ENCODE measurements around the gene KRT32. TPM values are rescaled to one million over a fixed set of nuclear protein-coding genes. Genes with fewer than 3 reads are reported as not detected.

Gene KRT32
- polyA plus RNA-seq (ENCODE audit: insufficient read length in 3 of 3): not detected
- long read RNA-seq, donor 1: 0 reads
- long read RNA-seq, donor 2: 0 reads
- long read RNA-seq, donor 3: 0 reads
- long read RNA-seq, donor 4: 0 reads
- long read RNA-seq, donor 5: 0 reads
- long read RNA-seq, donor 6: 0 reads
- long read RNA-seq, donor 7: 0 reads
- long read RNA-seq, donor 8: 0 reads
- long read RNA-seq, donor 9: 0 reads
- long read RNA-seq, donor 10: 0 reads
- long read RNA-seq, donor 11: 0 reads
- long read RNA-seq, donor 12: 0 reads
- long read RNA-seq, donor 13: 0 reads
- long read RNA-seq, donor 14: 0 reads
- long read RNA-seq, donor 15: 0 reads
- long read RNA-seq, donor 16: 0 reads

DNA sequence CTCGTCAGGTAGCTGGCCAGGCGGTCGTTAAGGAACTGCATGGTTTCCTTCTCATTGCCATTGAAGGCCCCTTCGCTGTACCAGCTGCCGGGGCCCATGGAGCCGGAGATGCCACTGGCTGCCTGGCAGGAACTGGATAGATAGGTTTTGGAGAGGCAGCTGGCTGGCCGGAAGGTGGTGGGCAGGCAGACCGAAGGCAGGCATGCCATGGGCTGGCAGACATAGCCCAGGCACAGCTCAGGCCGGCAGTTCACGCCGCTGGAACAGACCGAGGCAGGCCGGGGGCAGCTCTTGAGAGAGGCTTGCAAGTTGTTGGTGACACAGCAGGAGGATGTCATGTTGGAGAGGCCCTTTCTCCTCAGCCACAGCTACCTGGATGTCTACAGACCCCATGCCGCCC lies at the start of gene KRT32:
Gene KRT32, minus strand, starts transcription at position 399 of the 400 bp plus-strand sequence. Its CDS starts 61 bp downstream, at position 338.
- no peak for DNase-seq (ENCODE audit: extremely low read depth in 1 of 11, low read depth in 9 of 11, low spot score in 4 of 11)

DNA sequence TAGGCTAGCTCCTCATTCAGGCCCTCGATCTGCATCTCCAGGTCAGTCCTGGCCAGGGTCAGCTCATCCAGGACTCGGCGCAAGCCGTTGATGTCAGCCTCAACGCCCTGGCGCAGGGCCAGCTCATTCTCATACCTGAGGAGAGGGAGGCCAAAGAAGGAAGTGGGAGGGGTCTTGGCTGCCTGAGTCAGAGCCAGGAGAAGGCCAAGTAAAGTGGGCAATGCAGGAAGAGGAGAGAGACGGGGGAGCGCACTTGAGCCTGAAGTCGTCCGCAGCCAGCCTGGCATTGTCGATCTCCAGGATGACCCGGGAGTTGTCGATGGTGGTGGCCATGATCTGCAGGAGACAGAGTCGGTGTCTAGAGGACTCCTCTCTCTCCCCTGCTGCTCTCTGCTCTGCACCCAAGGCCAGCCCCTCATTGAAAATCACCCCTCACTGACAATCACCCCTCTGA lies 49.7 kb upstream of the KRT32 start:
- no peak for DNase-seq (ENCODE audit: extremely low read depth in 1 of 11, low read depth in 9 of 11, low spot score in 4 of 11)

- no peak for DNase-seq (ENCODE audit: extremely low read depth in 1 of 11, low read depth in 9 of 11, low spot score in 4 of 11)
Observed at GRCh38 chr17:41516147-41516829, 49.1 kb upstream of the KRT32 start.

- no peak for DNase-seq (ENCODE audit: extremely low read depth in 1 of 11, low read depth in 9 of 11, low spot score in 4 of 11)
Observed at GRCh38 chr17:41513168-41513547, 46.0 kb upstream of the KRT32 start.

DNA sequence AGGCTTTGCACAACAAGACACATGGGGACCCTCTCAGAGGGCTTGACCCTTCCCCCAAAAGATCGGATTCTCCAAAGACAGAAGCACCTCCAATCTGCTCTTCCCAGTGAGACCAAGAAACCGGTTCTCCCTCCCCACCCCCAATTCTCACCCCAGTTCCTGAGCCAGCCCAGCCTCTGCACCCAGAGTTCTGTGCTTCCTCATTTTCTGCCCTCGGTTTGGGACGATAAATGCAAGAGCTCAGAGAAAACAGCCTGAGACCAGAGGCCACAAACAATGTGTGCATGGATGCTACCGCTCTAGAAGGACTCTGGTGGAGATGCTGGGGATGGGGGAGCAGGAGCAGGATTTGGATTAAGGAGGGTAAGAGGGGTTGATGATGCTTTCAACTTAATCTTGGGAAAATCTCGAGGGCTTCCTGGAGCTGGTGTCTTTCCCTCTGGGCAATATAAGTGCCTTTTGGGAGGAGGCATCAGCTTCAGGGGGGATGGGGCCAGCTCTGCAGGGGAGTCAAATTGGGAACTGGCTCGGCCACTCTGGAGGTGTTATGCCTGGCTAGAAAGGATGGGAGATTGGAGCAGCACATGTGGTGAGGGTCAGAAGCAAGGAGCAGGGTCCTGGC lies 45.5 kb upstream of the KRT32 start:
- DNase-seq (ENCODE audit: extremely low read depth in 1 of 11, low read depth in 9 of 11, low spot score in 4 of 11): no peak

GRCh38 chr17:41511716-41512115 lies 44.5 kb upstream of the KRT32 start:
- DNase-seq (ENCODE audit: extremely low read depth in 1 of 11, low read depth in 9 of 11, low spot score in 4 of 11): no peak

DNA sequence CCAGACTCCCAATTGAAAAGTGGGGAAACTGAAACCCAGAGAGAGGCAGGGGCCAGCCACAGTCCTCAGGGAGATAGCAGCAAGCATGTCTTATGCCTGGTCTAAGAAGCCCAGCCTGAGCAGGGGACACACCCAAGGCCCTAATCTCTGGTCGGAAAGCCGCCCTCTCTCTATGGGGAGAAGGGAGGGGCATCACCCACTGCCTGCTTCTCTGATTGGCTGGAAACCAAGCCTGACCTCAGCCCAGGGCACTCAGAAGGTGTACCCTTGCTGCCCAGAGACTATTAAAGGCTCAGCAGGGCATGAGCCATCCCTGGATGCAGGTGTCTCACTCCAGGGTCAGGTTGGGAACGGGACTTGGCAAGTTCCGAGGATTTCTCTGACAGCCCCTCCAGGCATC lies 43.9 kb upstream of the KRT32 start:
- no peak for DNase-seq (ENCODE audit: extremely low read depth in 1 of 11, low read depth in 9 of 11, low spot score in 4 of 11)

DNA sequence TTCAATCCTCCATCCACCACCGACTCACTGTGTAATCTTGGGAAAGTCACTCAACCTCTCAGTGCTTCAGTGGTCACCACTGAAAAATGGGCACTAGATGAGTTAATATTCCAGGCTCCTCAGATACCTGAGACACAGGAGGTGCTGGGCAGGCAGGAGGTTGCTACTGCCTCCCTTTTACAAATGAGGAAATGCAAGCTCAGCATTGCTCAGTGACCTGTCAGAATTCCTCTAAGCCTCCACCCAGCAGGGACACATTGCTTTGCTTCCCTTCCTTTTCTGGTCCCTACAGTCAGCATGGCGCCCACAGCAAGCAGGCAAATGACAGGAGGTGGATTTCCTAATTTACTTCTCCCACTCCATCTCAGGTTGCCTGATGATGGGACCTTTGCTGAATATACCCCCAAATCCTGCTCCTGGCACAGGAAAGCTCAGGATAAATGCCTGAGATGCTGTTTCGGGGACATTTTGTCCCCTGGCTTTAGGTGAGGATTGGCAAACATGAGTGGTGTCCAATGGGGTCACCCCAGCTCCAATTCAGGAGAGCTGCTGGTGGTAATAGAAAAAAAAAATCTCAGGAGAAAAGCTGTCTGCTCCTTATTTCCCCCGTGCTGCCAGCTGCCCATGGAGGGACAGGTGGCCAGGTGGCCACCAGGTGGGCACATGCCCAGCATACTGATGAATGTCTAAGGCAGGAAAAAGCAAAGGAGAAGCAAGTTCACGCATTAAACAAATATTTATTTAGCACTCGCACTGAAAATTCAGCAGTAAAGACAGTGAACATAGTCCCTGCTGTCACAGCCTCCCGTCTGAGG lies 43.3 kb upstream of the KRT32 start:
- no peak for DNase-seq (ENCODE audit: extremely low read depth in 1 of 11, low read depth in 9 of 11, low spot score in 4 of 11)

DNA sequence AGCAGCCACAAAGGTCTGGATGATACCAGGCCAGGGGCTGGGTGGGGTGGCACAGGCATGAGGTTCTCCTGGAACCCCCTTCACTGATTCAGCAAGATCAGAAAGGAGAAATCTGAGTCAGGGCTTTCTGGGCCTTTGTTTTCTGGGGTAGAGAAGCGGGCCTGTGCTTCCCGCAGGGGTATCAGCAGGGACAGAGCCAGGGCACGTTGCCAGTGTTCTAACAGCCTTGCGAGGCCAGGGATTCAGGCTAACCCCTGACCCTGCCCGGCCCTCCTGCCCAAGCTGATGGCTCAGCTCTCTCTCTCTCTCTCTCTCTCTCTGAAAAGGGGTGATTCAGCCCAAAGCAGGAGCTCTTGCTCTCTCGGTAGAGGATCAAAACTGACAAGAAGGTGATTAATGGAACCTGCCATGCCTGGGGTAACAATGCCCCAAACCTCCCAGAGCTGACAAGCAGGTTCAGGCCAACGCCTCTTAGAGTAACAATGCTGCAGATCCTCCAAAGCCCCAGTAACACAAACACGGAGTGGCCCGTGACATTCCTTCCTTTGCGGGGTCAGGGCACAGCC lies 40.2 kb upstream of the KRT32 start:
- no peak for DNase-seq (ENCODE audit: extremely low read depth in 1 of 11, low read depth in 9 of 11, low spot score in 4 of 11)

DNA sequence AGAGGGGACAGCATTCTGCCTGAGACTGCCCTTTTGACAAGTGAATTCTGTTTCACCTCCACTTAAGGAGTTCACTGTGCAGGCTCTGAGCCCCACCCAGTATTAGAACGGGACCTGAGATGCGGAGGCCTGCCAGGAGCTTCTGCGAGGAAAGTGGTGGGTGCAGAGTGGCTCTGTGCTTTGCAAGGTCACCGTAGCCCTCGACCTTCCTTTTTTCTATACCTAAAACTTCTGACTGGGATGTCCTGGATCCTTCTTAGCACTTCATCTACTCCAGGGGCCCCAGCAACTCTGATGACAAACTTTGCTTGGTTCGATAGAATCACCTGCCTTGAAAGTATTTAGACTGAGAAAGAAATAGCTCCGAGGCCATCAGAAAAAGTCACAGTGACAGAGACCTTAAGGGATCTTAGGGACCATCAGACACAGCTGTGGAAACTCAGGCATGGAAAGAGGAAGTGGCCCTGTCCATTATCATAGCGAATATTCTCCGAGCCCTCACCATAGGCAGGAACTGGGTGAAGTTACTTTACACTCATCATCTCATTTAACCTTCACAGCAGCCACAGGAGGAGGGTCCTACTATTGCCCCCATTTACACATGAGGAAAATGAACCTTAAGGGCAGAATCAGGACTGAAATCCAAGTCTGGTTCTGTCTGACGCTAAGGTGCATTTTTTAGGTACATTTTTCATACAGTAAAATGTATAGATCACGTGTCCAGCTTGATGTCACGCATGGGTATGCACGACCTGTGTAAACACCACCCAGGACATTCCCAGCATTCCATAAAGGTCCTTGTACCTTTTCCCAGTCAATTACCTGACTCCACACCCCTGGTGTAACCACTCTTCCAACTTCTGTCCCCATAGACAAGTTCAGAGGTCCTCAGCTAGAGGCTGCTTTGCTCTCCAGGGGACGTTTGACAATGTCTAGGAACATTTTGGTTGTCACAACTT lies 38.9 kb upstream of the KRT32 start:
- no peak for DNase-seq (ENCODE audit: extremely low read depth in 1 of 11, low read depth in 9 of 11, low spot score in 4 of 11)

GRCh38 chr17:41505007-41505808 lies 38.0 kb upstream of the KRT32 start, which contains the start of gene KRT13:
KRT13 (minus strand) TSS chr17:41505612; CDS start chr17:41505550, 62 bp downstream.
- DNase-seq (ENCODE audit: extremely low read depth in 1 of 11, low read depth in 9 of 11, low spot score in 4 of 11): no peak

- no peak for DNase-seq (ENCODE audit: extremely low read depth in 1 of 11, low read depth in 9 of 11, low spot score in 4 of 11)
Observed at GRCh38 chr17:41504246-41504977, 37.2 kb upstream of the KRT32 start.

DNA sequence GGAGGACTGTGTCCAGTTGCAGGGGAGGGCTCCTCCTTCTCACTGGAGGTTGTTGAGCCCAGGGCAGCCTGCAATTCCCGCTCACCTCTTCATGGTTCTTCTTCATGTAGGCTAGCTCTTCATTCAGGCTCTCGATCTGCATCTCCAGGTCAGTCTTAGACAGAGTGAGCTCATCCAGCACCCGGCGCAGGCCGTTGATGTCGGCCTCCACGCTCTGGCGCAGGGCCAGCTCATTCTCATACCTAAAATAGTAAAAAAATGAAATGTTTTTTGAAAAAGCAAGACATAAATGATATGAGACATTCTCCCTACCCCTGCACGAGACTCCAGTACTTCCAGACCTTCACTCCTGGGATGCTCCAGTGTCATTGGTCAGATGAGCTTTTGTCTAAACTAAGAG lies 36.0 kb upstream of the KRT32 start:
- no peak for DNase-seq (ENCODE audit: extremely low read depth in 1 of 11, low read depth in 9 of 11, low spot score in 4 of 11)

DNA sequence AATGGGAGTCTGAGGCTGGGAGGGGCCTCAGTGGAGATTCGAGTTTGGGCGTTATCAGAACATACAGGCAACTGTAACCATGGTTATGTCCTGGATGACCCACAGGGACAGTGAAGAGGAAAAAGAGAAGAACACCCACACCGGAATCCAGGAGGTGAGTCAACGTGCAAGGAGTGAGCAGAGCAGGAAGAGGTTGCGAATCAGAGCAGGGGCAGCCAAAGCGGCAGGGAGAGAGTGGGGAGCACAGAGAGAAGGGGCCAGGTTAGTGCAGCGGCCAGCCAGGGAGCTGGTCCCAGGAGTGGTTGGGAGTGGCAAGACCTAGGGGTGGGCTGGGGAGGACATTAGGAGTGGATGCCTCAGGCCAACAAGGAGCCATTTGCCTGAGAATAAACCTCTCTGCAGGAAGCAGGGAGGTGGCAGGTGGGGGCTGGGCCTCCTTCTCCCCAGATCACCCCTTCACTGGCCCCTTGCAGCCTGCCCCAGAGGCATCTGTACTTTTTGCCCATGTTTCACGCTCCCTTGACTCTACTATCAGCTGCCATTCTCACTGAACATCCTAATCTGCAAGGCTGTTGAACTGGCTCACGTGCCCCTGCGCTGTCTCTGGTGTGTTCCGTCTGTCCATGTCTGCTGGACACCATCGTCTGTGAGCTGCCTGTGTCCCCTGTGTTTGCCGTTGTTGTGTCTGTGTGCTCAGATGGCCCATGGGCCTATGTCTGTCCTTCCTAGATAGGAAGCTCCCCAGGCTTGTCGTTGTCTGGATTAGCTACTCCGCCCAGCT lies 33.1 kb upstream of the KRT32 start:
- DNase-seq (ENCODE audit: extremely low read depth in 1 of 11, low read depth in 9 of 11, low spot score in 4 of 11): no peak

- no peak for DNase-seq (ENCODE audit: extremely low read depth in 1 of 11, low read depth in 9 of 11, low spot score in 4 of 11)
Observed at GRCh38 chr17:41499714-41500113, 32.5 kb upstream of the KRT32 start.

GRCh38 chr17:41498276-41498675 lies 31.1 kb upstream of the KRT32 start:
- DNase-seq (ENCODE audit: extremely low read depth in 1 of 11, low read depth in 9 of 11, low spot score in 4 of 11): no peak
